CD4-positive, alpha-beta memory T cell (primary cell): ENCODE results near the gene SLC25A25. TPM values are rescaled to one million over a fixed set of nuclear protein-coding genes. Genes with fewer than 3 reads are reported as not detected.
"Not testable (repeated sequence)": the region's sequence is repeated elsewhere in the genome, so short reads cannot be mapped to it uniquely, and the experiment has no call there.

ENCODE experiments used
- CTCF ChIA-PET: fragments of 350-600 bp; sonication (Branson Sonifier 250); formaldehyde crosslinking; loops from one replicate; lab custom pipeline; 2021; ENCODE audit warnings: inconsistent platforms; ENCODE audit not compliant: partially characterized antibody; lab: Charles Lee
- POLR2A ChIA-PET: fragments of 350-600 bp; sonication (Branson Sonifier 250); formaldehyde crosslinking; loops from one replicate; lab custom pipeline; 2021; ENCODE audit not compliant: partially characterized antibody; lab: Charles Lee
- DNase-seq, 5 donors: peaks; one replicate each; pipeline versions ENCODE4 v3.0.0 to v3.0.0-alpha.2; 2020 to 2022; ENCODE audit warnings: mixed read lengths in 1 of 5
- H3K27ac ChIP-seq: one replicate; pipeline ENCODE4 v1.7.0; 2013; ENCODE audit warnings: low read depth, low read length
- H3K27me3 ChIP-seq: 2 replicates; pipeline ENCODE4 v1.7.0; 2013; ENCODE audit warnings: mild to moderate bottlenecking, low read length, moderate library complexity; ENCODE audit not compliant: insufficient read depth
- H3K36me3 ChIP-seq: 2 replicates; pipeline ENCODE4 v1.7.0; 2013; ENCODE audit warnings: mild to moderate bottlenecking, low read length, moderate library complexity; ENCODE audit not compliant: insufficient read depth
- H3K4me1 ChIP-seq: 2 replicates; pipeline ENCODE4 v1.7.0; 2013; ENCODE audit warnings: mild to moderate bottlenecking, low read length, moderate library complexity; ENCODE audit not compliant: insufficient read depth
- H3K4me3 ChIP-seq, 2 donors: one replicate each; pipeline ENCODE4 v1.7.0; 2013; ENCODE audit warnings: low read length in 2 of 2, mild to moderate bottlenecking in 1 of 2
- H3K9me3 ChIP-seq, 2 donors: one replicate each; pipeline ENCODE4 v1.7.0; 2013; ENCODE audit warnings: low read length in 2 of 2, control low read depth in 1 of 2; ENCODE audit not compliant: control insufficient read depth in 1 of 2
- H3K27ac Mint-ChIP-seq, 7 donors: one replicate each; pipeline ENCODE4 v1.8.0; 2020 to 2021; ENCODE audit warnings: mixed read lengths in 7 of 7, mild to moderate bottlenecking in 6 of 7, inconsistent platforms in 3 of 7, moderate library complexity in 3 of 7
- H3K27me3 Mint-ChIP-seq, 2 donors: one replicate each; pipeline ENCODE4 v1.8.0; 2020 to 2021; ENCODE audit warnings: mixed read lengths in 2 of 2
- H3K36me3 Mint-ChIP-seq, 2 donors: one replicate each; pipeline ENCODE4 v1.8.0; 2020 to 2021; ENCODE audit warnings: mixed read lengths in 2 of 2, inconsistent platforms in 1 of 2, mild to moderate bottlenecking in 1 of 2
- H3K4me1 Mint-ChIP-seq, 4 donors: one replicate each; pipeline ENCODE4 v1.8.0; 2020 to 2021; ENCODE audit warnings: mixed read lengths in 4 of 4, mild to moderate bottlenecking in 1 of 4
- H3K4me3 Mint-ChIP-seq, 8 donors: one replicate each; pipeline ENCODE4 v1.8.0; 2020 to 2021; ENCODE audit warnings: mixed read lengths in 8 of 8, mild to moderate bottlenecking in 7 of 8, moderate library complexity in 6 of 8, inconsistent platforms in 3 of 8
- H3K9me3 Mint-ChIP-seq, 8 donors: one replicate each; pipeline ENCODE4 v1.8.0; 2020 to 2021; ENCODE audit warnings: mixed read lengths in 8 of 8, mild to moderate bottlenecking in 5 of 8, inconsistent platforms in 3 of 8, moderate library complexity in 1 of 8
- intact Hi-C: fragments of 100-400 bp; cut with micrococcal nuclease; formaldehyde crosslinking; loops from one replicate; pipeline ENCODE4 v1.15.1; 2023
- polyA plus RNA-seq, 2 donors: library from polyadenylated mRNA; unstranded; fragments of 300-500 nt; fragmentation: Illumina TruSeq; gene quantifications; one replicate each; pipeline ENCODE4 v1.2.3, GENCODE V29; 2021
- total RNA-seq, 2 experiments: library from RNA; stranded (reverse); gene quantifications; one replicate each; pipeline ENCODE4 v1.2.3, GENCODE V29; 2021

The SLC25A25 gene
- total and polyA plus RNA-seq, 4 experiments from 2014 or later = 13.4 to 26.9 (median 19.8) TPM

- H3K4me3 ChIP-seq, POLR2A ChIA-PET, intact Hi-C loops, H3K4me3 Mint-ChIP-seq, H3K9me3 Mint-ChIP-seq, DNase-seq, CTCF ChIA-PET, H3K27me3 ChIP-seq, H3K27me3 Mint-ChIP-seq, H3K27ac ChIP-seq, H3K36me3 ChIP-seq, H3K9me3 ChIP-seq, H3K36me3 Mint-ChIP-seq, H3K4me1 ChIP-seq: not testable (repeated sequence)
- peak overlapping the region in 1 of 7 donors; percentile 20 for H3K27ac Mint-ChIP-seq
- peaks cover 2 to 16% (median 7%) of the 10 kb centered on the region in 4 donors for H3K4me1 Mint-ChIP-seq
These were observed 67.5 kb downstream of the SLC25A25 start for GRCh38 chr9:128135561-128135960.

- H3K36me3 Mint-ChIP-seq = no peaks in the 10 kb centered on the region
- H3K27ac Mint-ChIP-seq = peak overlapping the region in 3 of 7 donors; percentile 30 to 32 (median 32)
- peaks cover 5 to 21% (median 11%) of the 10 kb centered on the region in 4 donors for H3K4me1 Mint-ChIP-seq
- H3K9me3 Mint-ChIP-seq = peaks cover 0 to 1% (median 0%) of the 10 kb centered on the region in 8 donors
- no peaks in the 10 kb centered on the region for H3K36me3 ChIP-seq
- intact Hi-C loops = no loop called here
- H3K4me3 ChIP-seq = no peak overlapping the region
- peaks cover 5% of the 10 kb centered on the region for H3K4me1 ChIP-seq
- no peak for DNase-seq
- H3K9me3 ChIP-seq = no peaks in the 10 kb centered on the region
- ChIA-PET CTCF (interaction anchor here (0.9 to 1.1 kb wide), 2 partner anchors 11 to 13 kb away, joined by 3 read pairs; no protein-coding TSS in a partner anchor), POLR2A (interaction anchor here (0.9 kb wide), 1 partner anchor 9 kb away, joined by 4 read pairs; no protein-coding TSS in a partner anchor)
- no peak overlapping the region for H3K4me3 Mint-ChIP-seq
- peaks cover 1 to 2% of the 10 kb centered on the region in 2 donors for H3K27me3 Mint-ChIP-seq
- H3K27ac ChIP-seq = no peak overlapping the region
- no peaks in the 10 kb centered on the region for H3K27me3 ChIP-seq
These were observed 69.1 kb downstream of the SLC25A25 start for GRCh38 chr9:128136816-128137793.

DNA sequence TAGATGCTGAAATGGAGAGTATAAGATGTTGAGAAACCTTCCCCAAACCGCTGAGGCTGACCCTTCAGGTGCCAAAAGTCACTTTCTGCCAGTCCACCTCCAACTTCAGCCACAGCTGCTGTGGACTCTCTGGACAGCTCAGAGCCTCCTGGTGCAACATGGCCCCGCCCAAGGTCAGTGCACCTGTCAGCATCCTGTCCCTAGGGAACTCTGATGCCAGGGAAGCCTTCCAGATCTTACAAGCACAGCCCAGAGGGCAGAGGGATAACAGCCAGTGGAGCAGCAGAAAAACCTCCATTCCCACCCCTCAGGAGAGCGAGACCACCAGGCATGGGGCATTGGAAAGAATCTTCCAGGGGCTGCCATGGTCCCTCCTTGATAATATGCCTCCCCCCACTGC lies 70.0 kb downstream of the SLC25A25 start:
- ChIA-PET CTCF (interaction anchor here (1.1 kb wide), 1 partner anchor 14 kb away, joined by 3 read pairs; no protein-coding TSS in a partner anchor), POLR2A (interaction anchor here (0.9 kb wide), 1 partner anchor 10 kb away, joined by 4 read pairs; no protein-coding TSS in a partner anchor)
- DNase-seq = no peak
- Histone ChIP-seq H3K4me1 (peaks cover 13% of the 10 kb centered on the region), H3K36me3 (no peaks in the 10 kb centered on the region), H3K9me3 (no peaks in the 10 kb centered on the region), H3K4me3 (no peak overlapping the region), H3K27ac (no peak overlapping the region), H3K27me3 (no peaks in the 10 kb centered on the region)
- H3K4me1 Mint-ChIP-seq = peaks cover 6 to 24% (median 14%) of the 10 kb centered on the region in 4 donors
- peak overlapping the region in 1 of 7 donors; percentile 30 for H3K27ac Mint-ChIP-seq
- H3K9me3 Mint-ChIP-seq = peaks cover 0 to 1% (median 0%) of the 10 kb centered on the region in 8 donors
- intact Hi-C loops = no loop called here
- H3K4me3 Mint-ChIP-seq = no peak overlapping the region
- H3K27me3 Mint-ChIP-seq = peaks cover 0 to 1% of the 10 kb centered on the region in 2 donors
- no peaks in the 10 kb centered on the region for H3K36me3 Mint-ChIP-seq

DNA sequence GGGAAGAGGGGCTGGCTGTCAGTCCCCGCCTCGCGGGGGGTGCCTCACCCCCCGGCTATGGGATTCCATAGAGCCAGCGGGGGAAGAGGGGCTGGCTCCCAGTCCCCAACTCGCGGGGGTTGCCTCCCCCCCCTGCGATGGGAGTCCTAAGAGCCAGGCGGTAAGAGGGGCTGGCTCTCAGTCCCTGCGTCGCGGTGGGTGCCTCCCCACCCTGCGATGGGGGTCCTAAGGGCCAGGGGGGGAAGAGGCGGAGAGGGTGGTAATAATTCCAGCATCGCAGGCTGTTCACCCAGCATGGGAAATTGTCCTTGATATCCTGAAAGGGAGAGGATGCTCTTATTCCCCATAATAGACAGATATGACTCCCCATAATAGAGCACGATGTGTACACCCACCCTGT lies 71.6 kb downstream of the SLC25A25 start:
- no peak overlapping the region for H3K4me3 ChIP-seq
- intact Hi-C loops = no loop called here
- H3K4me1 Mint-ChIP-seq = peaks cover 6 to 31% (median 17%) of the 10 kb centered on the region in 4 donors
- DNase-seq = no peak
- H3K27me3 ChIP-seq = no peaks in the 10 kb centered on the region
- H3K9me3 ChIP-seq = no peaks in the 10 kb centered on the region
- H3K4me3 Mint-ChIP-seq = no peak overlapping the region
- H3K27me3 Mint-ChIP-seq = peaks cover 0 to 1% of the 10 kb centered on the region in 2 donors
- CTCF ChIA-PET = no interaction called here
- no peaks in the 10 kb centered on the region for H3K36me3 Mint-ChIP-seq
- H3K9me3 Mint-ChIP-seq = peaks cover 0 to 1% (median 0%) of the 10 kb centered on the region in 8 donors
- POLR2A ChIA-PET = no interaction called here
- no peak overlapping the region for H3K27ac ChIP-seq
- no peaks in the 10 kb centered on the region for H3K36me3 ChIP-seq
- peaks cover 19% of the 10 kb centered on the region for H3K4me1 ChIP-seq
- H3K27ac Mint-ChIP-seq = no peak overlapping the region

DNA sequence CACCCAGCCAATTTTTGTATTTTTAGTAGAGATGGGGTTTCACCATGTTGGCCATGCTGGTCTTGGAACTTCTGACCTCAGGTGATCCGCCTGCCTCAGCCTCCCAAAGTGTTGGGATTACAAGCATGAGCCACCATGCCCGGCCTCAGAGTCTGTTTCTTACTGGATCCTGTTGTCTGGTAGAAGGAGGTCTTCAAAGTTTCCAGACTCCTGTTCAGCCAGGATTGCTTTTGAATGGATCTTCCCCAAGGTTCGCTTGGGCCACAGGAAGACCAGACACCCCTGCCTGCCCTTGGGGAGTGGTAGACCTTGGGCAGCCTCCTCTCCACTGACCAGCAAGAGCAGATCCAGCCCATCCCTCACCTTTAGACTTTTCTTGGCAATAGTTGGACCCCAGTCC lies 73.6 kb downstream of the SLC25A25 start:
- ChIA-PET POLR2A (interaction anchor here (1.0 to 2.3 kb wide), 3 partner anchors 13 to 691 kb away, joined by 3 to 10 read pairs (median 8); partner anchors contain the start of gene BBLN), CTCF (interaction anchor here (1.2 to 1.9 kb wide), 3 partner anchors 11 to 49 kb away, joined by 4 to 6 read pairs (median 4); partner anchors contain the start of gene CIZ1)
- intact Hi-C loops = no loop called here
- Histone ChIP-seq H3K4me3 (no peak overlapping the region), H3K4me1 (peaks cover 19% of the 10 kb centered on the region), H3K27ac (no peak overlapping the region), H3K36me3 (no peaks in the 10 kb centered on the region), H3K27me3 (no peaks in the 10 kb centered on the region), H3K9me3 (no peaks in the 10 kb centered on the region)
- no peak for DNase-seq
- Mint-ChIP-seq H3K27me3 (peaks cover 0 to 1% of the 10 kb centered on the region in 2 donors), H3K36me3 (no peaks in the 10 kb centered on the region), H3K27ac (no peak overlapping the region), H3K4me3 (peak overlapping the region in 2 of 8 donors; percentile 18 to 53), H3K4me1 (peaks cover 5 to 23% (median 14%) of the 10 kb centered on the region in 4 donors), H3K9me3 (peaks cover 0 to 1% (median 0%) of the 10 kb centered on the region in 8 donors)

GRCh38 chr9:128142061-128142460 lies 74.0 kb downstream of the SLC25A25 start:
- Mint-ChIP-seq H3K36me3 (no peaks in the 10 kb centered on the region), H3K27ac (peak overlapping the region in 4 of 7 donors; percentile 43 to 79 (median 70)), H3K4me1 (peaks cover 5 to 19% (median 12%) of the 10 kb centered on the region in 4 donors), H3K27me3 (peaks cover 0 to 1% of the 10 kb centered on the region in 2 donors), H3K4me3 (peak overlapping the region in 6 of 8 donors; percentile 18 to 77 (median 36)), H3K9me3 (peaks cover 0 to 1% (median 0%) of the 10 kb centered on the region in 8 donors)
- intact Hi-C loops = no loop called here
- Histone ChIP-seq H3K4me3 (no peak overlapping the region), H3K27me3 (no peaks in the 10 kb centered on the region), H3K4me1 (peaks cover 19% of the 10 kb centered on the region), H3K9me3 (no peaks in the 10 kb centered on the region), H3K27ac (no peak overlapping the region), H3K36me3 (no peaks in the 10 kb centered on the region)
- POLR2A ChIA-PET = interaction anchor here (1.0 to 2.3 kb wide), 3 partner anchors 14 to 691 kb away, joined by 3 to 10 read pairs (median 8); partner anchors contain the start of gene BBLN
- peak in 2 of 5 donors; percentile 26 to 29 for DNase-seq
- CTCF ChIA-PET = interaction anchor here (1.2 to 1.9 kb wide), 3 partner anchors 12 to 49 kb away, joined by 4 to 6 read pairs (median 4); partner anchors contain the start of gene CIZ1
